Measurements from ENCODE around the gene TTYH2. TPM values are rescaled to one million over a fixed set of nuclear protein-coding genes. Genes with fewer than 3 reads are reported as not detected.
A peak's percentile ranks its signal among the peaks of the same experiment; 100 is the strongest.
"Not testable (repeated sequence)": the region's sequence is repeated elsewhere in the genome, so short reads cannot be mapped to it uniquely, and the experiment has no call there.

Gene TTYH2
- total RNA-seq, 1 donor from 2014 or later = 6.8 TPM

DNA sequence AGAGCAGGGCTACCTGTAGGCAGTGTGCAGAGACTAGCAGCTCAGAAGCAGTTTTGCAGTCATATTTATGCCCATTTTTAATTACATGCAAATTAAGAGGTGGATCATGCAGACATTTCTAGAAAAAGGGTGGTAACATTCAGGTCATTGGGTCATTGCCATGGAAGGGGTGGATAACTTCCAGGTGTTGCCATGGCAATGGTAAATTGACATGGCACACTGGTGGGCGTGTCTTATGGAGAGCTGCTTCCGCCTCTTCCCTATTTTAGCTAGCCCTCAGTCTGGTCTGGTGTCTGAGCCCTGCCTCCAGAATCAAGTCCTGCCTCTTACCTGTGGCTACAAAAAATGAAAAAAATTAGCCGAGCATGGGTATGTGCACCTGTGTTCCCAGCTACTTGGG is 57.9 kb downstream of the TTYH2 start:
- Mint-ChIP-seq H3K36me3 (ENCODE audit: low read depth) (no peaks in the 10 kb centered on the region), H3K4me3 (no peak overlapping the region), H3K27me3 (ENCODE audit: insufficient read depth) (peaks cover 26% of the 10 kb centered on the region), H3K27ac (no peak overlapping the region), H3K9me3 (peaks cover 3% of the 10 kb centered on the region), H3K4me1 (ENCODE audit: low read depth) (peaks cover 16% of the 10 kb centered on the region)
- DNase-seq (ENCODE audit: low spot score) = no peak
- intact Hi-C loops (cut with micrococcal nuclease) = no loop called here

DNA sequence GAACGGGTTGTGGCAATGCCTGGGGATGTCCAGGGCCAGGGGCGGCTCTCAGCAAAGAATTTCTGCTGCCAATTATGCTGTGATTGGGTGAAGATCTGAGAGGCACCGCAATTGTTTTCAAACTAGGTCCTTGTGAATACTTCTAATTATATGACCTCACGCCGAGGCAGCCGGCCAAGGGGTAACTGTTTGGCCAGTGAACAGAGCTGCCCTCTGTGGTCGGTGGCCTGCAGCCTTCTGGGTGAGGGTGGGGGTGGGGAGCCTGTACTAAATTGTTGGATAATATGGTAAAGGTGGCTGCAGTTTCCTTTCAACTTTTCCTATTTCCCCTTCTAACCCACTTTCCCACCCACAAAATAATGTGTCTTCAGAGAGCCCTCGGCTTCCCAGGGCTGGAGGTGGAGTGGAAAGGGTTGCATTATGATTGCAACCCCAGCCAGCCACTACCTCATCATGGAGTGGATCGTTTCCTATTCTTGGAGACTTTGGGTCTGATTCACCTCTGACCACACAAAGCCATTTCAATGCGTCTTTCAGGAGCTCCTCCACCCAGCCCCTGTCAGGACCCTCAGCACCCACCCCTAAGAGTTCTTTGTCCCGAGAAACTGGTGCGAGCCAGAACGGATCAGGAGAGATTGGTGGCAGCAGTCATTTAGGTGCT is 58.7 kb downstream of the TTYH2 start:
- Mint-ChIP-seq H3K36me3 (ENCODE audit: low read depth) (no peaks in the 10 kb centered on the region), H3K27me3 (ENCODE audit: insufficient read depth) (peaks cover 26% of the 10 kb centered on the region), H3K4me1 (ENCODE audit: low read depth) (peaks cover 16% of the 10 kb centered on the region), H3K4me3 (no peak overlapping the region), H3K27ac (no peak overlapping the region), H3K9me3 (peaks cover 2% of the 10 kb centered on the region)
- no peak for DNase-seq (ENCODE audit: low spot score)
- intact Hi-C loops (cut with micrococcal nuclease) = no loop called here

DNA sequence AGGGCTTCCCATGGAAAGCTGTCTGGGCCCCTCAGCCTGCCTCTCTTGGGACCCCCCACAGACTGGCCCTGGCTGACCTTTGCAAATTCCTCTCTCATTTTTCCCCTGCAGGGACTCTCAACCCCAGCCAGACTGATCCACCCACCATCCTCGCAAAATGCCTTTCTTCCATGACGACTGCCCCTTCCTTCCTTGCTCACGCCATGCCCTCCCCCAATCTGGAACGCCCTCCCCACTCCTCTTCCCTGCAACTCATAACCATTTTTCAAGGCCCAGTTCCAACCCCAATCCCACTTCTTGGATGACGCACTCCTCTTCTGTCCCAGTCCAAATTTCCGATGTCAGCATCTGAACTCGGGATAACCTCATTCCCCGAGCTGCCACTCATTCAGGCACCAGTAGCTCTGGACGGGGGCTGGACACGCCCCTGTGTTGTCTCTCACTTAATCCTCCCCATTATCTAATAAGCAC is 59.4 kb downstream of the TTYH2 start:
- intact Hi-C loops (cut with micrococcal nuclease) = no loop called here
- H3K4me1 Mint-ChIP-seq (ENCODE audit: low read depth) = peaks cover 16% of the 10 kb centered on the region
- no peak for DNase-seq (ENCODE audit: low spot score)
- no peaks in the 10 kb centered on the region for H3K9me3 Mint-ChIP-seq
- H3K4me3 Mint-ChIP-seq = peak overlapping the region; percentile 17
- no peaks in the 10 kb centered on the region for H3K36me3 Mint-ChIP-seq (ENCODE audit: low read depth)
- H3K27ac Mint-ChIP-seq = no peak overlapping the region
- peaks cover 22% of the 10 kb centered on the region for H3K27me3 Mint-ChIP-seq (ENCODE audit: insufficient read depth)

DNA sequence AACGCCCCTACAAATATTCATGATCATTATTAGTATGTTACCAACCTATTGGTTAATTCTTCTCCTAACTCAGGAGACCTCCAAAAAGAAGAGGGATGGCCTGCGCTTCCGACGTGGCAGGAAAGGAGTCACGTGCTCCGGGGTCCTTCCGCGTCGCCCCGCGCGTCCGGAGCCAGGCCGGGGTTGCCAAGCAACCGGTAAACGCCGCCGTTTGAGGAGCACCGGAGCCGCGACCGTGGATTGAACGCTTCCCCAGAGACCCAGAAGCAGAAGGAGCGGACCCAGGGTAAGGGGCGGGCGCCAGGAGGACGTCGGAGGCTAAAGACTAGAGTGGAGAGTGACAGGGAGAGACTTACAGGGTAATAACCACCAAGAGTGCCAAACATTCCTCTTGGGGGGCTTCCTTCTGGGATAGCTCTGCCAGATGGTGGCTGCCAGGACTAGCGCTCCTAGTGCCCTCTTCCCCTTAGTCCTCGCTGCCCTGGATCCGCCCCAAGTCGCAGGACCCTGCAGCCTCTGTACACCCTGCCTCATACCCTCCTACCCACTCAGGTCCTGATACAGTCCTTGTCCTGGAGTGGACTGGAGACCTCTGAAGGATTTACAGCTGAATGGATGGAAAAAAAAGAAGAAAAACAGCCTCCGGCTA is 60.8 kb downstream of the TTYH2 start, which contains the start of gene DNAI2:
DNAI2 (plus strand) TSS at position 175 of the 649 bp plus-strand sequence. CDS start 7,584 bp downstream, outside the sequence.
- H3K9me3 Mint-ChIP-seq = no peaks in the 10 kb centered on the region
- intact Hi-C loops (cut with micrococcal nuclease) = no loop called here
- DNase-seq (ENCODE audit: low spot score) = no peak
- no peaks in the 10 kb centered on the region for H3K36me3 Mint-ChIP-seq (ENCODE audit: low read depth)
- peak within 1 kb of the TSS; percentile 47 for H3K4me3 Mint-ChIP-seq
- peaks cover 16% of the 10 kb centered on the region for H3K4me1 Mint-ChIP-seq (ENCODE audit: low read depth)
- peaks cover 17% of the 10 kb centered on the region for H3K27me3 Mint-ChIP-seq (ENCODE audit: insufficient read depth)
- H3K27ac Mint-ChIP-seq = peak within 1 kb of the TSS; percentile 52

DNA sequence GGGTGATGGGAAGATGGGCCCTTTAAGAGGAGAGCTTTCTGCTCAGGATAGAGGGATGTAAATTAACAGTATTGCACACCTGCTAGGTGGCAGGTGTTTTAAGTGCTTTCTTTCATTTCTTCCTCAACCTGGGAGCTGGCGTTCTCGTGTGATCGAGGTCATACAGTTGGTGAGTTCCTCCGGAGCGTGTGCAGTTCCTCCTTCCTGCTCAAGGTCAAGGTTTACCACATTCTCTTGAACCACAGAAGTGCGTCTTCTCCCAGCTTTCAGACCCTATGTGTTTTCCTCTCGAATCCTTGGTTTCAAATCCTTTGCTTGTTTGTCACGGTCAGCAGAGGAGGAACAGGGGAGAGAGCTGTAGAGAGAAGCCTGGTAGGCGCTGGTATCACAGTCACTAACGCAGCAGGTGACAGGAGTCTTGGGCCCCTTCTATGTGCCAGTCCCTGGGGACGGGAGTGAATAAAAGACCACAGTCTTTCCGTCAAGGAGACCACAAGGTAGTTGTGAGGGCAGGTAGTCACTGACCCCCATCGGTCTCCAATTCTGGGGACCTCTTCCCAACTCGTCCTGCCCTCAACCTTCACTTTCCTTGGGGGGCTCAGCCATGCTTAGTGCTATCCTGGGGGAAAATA is 61.5 kb downstream of the TTYH2 start:
- Mint-ChIP-seq H3K9me3 (no peaks in the 10 kb centered on the region), H3K36me3 (ENCODE audit: low read depth) (no peaks in the 10 kb centered on the region), H3K27ac (no peak overlapping the region), H3K4me3 (no peak overlapping the region), H3K4me1 (ENCODE audit: low read depth) (peaks cover 19% of the 10 kb centered on the region), H3K27me3 (ENCODE audit: insufficient read depth) (peaks cover 17% of the 10 kb centered on the region)
- DNase-seq (ENCODE audit: low spot score) = no peak
- intact Hi-C loops (cut with micrococcal nuclease) = no loop called here

DNA sequence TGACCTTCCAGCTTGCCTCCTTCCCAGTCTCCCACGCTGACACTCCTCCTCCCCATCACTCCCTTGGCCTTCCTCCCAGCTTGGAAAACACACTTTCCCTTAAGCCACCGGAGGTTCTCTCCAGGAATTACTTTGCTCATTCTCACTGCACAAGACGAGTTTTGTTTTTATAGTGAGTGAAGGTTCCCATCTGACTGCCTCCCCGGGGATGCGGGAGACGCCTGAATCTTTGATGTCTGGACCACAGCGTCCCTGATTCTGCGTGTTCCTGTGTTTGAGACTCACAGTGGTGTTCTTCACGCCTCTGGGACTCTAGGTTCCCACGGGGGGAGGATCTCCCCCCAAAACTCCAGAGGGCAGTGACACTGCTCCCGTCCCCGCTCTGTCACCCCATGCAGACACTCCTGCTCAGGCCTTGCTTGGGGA is 62.7 kb downstream of the TTYH2 start:
- no peak overlapping the region for H3K27ac Mint-ChIP-seq
- DNase-seq (ENCODE audit: low spot score) = no peak
- peaks cover 30% of the 10 kb centered on the region for H3K4me1 Mint-ChIP-seq (ENCODE audit: low read depth)
- no peak overlapping the region for H3K4me3 Mint-ChIP-seq
- intact Hi-C loops (cut with micrococcal nuclease) = no loop called here
- H3K27me3 Mint-ChIP-seq (ENCODE audit: insufficient read depth) = peaks cover 11% of the 10 kb centered on the region
- no peaks in the 10 kb centered on the region for H3K36me3 Mint-ChIP-seq (ENCODE audit: low read depth)
- H3K9me3 Mint-ChIP-seq = no peaks in the 10 kb centered on the region

DNA sequence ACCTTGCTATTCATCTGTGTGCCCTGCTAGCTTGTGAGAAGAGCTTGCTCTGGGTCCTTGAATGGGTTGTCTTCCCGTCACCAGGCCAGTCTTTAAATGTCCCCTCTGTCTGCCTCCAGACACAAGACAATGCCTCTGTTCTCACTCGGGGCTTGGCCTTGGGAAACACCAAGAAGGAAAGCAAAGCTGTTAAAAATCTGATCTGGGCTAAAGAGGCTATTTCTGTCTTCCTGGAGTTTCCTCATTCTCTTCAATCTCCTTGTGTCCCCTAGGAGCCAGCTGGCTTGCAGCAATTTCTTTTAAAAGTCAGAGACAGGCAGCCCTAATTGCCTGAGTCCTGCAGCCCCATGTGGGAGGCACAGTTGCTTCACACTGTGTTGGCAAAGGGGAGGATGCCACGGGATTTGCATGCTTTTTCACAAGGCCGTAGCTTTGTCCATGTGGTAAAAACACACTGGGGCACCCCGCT is 63.2 kb downstream of the TTYH2 start:
- Mint-ChIP-seq H3K4me1 (ENCODE audit: low read depth) (peaks cover 30% of the 10 kb centered on the region), H3K4me3 (no peak overlapping the region), H3K27me3 (ENCODE audit: insufficient read depth) (peaks cover 10% of the 10 kb centered on the region), H3K36me3 (ENCODE audit: low read depth) (no peaks in the 10 kb centered on the region), H3K27ac (no peak overlapping the region), H3K9me3 (no peaks in the 10 kb centered on the region)
- intact Hi-C loops (cut with micrococcal nuclease) = no loop called here
- no peak for DNase-seq (ENCODE audit: low spot score)

DNA sequence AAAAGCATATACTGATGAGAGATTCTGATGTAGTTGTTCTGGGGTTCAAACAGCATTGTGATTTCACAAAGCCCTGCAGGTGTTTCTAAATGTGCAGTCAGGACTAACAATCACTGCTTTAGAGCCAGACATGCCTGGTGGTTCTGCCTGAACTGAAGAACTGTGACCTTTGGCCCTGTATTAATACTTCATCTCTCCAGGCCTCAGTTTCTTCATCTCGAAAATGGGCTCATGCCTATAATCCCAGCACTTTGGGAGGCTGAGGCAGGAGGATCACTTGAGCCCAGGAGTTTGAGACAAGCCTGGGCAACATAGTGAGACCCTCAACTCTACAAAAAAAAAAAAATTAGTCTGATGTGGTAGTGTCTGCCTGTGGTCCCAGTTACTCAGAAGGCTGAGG is 64.6 kb downstream of the TTYH2 start:
- Mint-ChIP-seq H3K27me3 (ENCODE audit: insufficient read depth) (peaks cover 9% of the 10 kb centered on the region), H3K27ac (no peak overlapping the region), H3K4me3 (no peak overlapping the region), H3K4me1 (ENCODE audit: low read depth) (peaks cover 38% of the 10 kb centered on the region), H3K36me3 (ENCODE audit: low read depth) (no peaks in the 10 kb centered on the region), H3K9me3 (no peaks in the 10 kb centered on the region)
- intact Hi-C loops (cut with micrococcal nuclease) = no loop called here
- DNase-seq (ENCODE audit: low spot score) = no peak

DNA sequence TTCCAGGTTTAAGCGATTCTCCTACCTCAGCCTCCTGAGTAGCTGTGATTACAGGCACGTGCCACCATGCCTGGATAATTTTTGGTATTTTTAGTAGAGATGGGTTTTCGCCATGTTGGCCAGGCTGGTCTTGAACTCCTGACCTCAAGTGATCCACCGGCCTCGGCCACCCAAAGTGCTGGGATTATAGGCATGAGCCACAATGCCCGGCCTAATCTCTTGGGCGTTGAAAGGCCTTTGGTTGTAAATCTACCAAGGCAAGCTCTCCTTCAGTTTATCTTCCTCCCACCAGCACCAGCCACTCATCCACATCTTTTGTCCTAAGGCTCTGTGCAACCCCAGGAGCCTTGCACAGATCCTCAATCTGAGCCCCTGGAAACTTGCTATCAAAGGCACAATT is 66.2 kb downstream of the TTYH2 start:
- H3K36me3 Mint-ChIP-seq (ENCODE audit: low read depth); H3K27me3 Mint-ChIP-seq (ENCODE audit: insufficient read depth); H3K9me3 Mint-ChIP-seq; DNase-seq (ENCODE audit: low spot score): not testable (repeated sequence)
- intact Hi-C loops (cut with micrococcal nuclease) = loop anchor here (5.0 kb wide), 1 partner anchor 233 kb away; no protein-coding TSS in a partner anchor
- H3K27ac Mint-ChIP-seq = peak overlapping the region; percentile 66
- H3K4me1 Mint-ChIP-seq (ENCODE audit: low read depth) = peaks cover 34% of the 10 kb centered on the region
- peak overlapping the region; percentile 4 for H3K4me3 Mint-ChIP-seq

DNA sequence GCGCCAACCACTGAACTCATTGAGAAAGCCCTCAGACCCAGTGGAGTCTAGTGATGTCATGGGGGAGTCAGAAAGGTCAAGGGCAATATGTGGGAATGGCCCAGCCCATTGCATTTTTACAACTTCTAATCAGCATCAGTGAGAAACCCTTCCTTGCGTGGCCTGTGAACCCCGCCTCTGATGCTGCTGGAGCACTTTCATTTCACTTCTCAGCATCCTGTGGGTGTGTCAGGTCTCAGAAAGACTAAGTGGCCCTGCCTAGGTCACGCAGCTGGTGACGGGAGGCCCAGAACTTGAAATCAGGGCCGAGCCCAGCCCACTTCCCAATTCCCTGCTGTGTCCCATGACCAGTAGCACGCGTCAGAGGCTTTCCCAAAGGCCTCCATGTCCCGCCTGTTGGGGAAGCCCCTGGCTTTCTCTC is 66.7 kb downstream of the TTYH2 start:
- DNase-seq (ENCODE audit: low spot score) = peak; percentile 61
- peak overlapping the region; percentile 4 for H3K4me3 Mint-ChIP-seq
- no peaks in the 10 kb centered on the region for H3K27me3 Mint-ChIP-seq (ENCODE audit: insufficient read depth)
- H3K9me3 Mint-ChIP-seq = no peaks in the 10 kb centered on the region
- H3K27ac Mint-ChIP-seq = peak overlapping the region; percentile 66
- H3K4me1 Mint-ChIP-seq (ENCODE audit: low read depth) = peaks cover 34% of the 10 kb centered on the region
- no peaks in the 10 kb centered on the region for H3K36me3 Mint-ChIP-seq (ENCODE audit: low read depth)
- intact Hi-C loops (cut with micrococcal nuclease) = loop anchor here (5.0 kb wide), 1 partner anchor 232 kb away; no protein-coding TSS in a partner anchor

DNA sequence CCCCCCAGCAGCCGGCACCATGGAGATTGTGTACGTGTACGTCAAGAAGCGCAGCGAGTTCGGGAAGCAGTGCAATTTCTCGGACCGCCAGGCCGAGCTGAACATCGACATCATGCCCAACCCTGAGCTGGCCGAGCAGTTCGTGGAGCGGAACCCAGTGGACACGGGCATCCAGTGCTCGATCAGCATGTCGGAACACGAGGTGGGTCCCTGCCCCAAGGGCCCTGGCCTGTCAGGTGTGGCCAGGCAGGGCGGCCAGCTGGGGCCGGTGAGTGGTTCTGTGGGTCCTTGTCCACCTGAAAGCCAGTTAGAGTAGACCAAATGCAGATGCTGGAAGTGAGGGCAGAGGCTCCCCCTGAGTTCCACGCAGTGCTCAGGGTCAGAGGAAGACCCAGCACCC is 68.4 kb downstream of the TTYH2 start:
- Mint-ChIP-seq H3K9me3 (no peaks in the 10 kb centered on the region), H3K4me1 (ENCODE audit: low read depth) (peaks cover 44% of the 10 kb centered on the region)

DNA sequence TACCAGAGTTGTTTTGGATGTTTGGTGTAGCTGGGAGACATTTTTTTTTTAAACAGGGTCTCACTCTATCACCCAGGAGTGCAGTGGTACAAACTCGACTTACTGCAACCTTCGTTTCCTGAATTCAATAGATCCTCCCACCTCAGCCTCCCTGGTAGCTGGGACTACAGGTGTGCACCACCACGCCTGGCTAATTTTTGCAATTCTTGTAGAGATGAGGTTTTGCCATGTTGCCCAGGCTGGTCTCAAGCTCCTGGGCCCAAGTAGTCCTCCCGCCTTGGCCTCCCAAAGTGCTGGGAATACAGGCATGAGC is 68.9 kb downstream of the TTYH2 start:
- H3K4me1 Mint-ChIP-seq (ENCODE audit: low read depth) = peaks cover 48% of the 10 kb centered on the region
- H3K36me3 Mint-ChIP-seq (ENCODE audit: low read depth); DNase-seq (ENCODE audit: low spot score); H3K27me3 Mint-ChIP-seq (ENCODE audit: insufficient read depth); H3K9me3 Mint-ChIP-seq: not testable (repeated sequence)
- intact Hi-C loops (cut with micrococcal nuclease) = loop anchor here (2.0 to 5.0 kb wide), 2 partner anchors 71 to 230 kb away; no protein-coding TSS in a partner anchor
- H3K4me3 Mint-ChIP-seq = peak overlapping the region; percentile 30
- H3K27ac Mint-ChIP-seq = peak overlapping the region; percentile 91

More for the DNA sequence above, 68.4 kb downstream of the TTYH2 start:
- Mint-ChIP-seq H3K27me3 (ENCODE audit: insufficient read depth) (peaks cover 2% of the 10 kb centered on the region), H3K36me3 (ENCODE audit: low read depth) (no peaks in the 10 kb centered on the region), H3K4me3 (no peak overlapping the region), H3K27ac (peak overlapping the region; percentile 91)
- intact Hi-C loops (cut with micrococcal nuclease) = loop anchor here (2.0 to 5.0 kb wide), 2 partner anchors 71 to 231 kb away; no protein-coding TSS in a partner anchor
- DNase-seq (ENCODE audit: low spot score) = no peak
